A549 treated with AZD9567 at 1 μM for 4 hours (cell line): ENCODE measurements around the gene TRABD2A. TPM values are rescaled to one million over a fixed set of nuclear protein-coding genes. Genes with fewer than 3 reads are reported as not detected.

Source experiments
- total RNA-seq: library from RNA; stranded (reverse); fragments of 200-300 nt; extraction: Qiagen RNA extraction; gene quantifications from 5 replicates; pipeline ENCODE4 v1.2.3, GENCODE V29; 2022; ENCODE audit not compliant: insufficient read depth

Gene TRABD2A, protein sequence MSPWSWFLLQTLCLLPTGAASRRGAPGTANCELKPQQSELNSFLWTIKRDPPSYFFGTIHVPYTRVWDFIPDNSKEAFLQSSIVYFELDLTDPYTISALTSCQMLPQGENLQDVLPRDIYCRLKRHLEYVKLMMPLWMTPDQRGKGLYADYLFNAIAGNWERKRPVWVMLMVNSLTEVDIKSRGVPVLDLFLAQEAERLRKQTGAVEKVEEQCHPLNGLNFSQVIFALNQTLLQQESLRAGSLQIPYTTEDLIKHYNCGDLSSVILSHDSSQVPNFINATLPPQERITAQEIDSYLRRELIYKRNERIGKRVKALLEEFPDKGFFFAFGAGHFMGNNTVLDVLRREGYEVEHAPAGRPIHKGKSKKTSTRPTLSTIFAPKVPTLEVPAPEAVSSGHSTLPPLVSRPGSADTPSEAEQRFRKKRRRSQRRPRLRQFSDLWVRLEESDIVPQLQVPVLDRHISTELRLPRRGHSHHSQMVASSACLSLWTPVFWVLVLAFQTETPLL
- total RNA-seq: 9.0 to 12.9 TPM (median 11.2 TPM) in 5 replicates

GRCh38 chr2:84880645-84881521 lies at the start of gene TRABD2A:
TRABD2A (minus strand) TSS chr2:84881084; CDS start chr2:84881039, 45 bp downstream.

DNA sequence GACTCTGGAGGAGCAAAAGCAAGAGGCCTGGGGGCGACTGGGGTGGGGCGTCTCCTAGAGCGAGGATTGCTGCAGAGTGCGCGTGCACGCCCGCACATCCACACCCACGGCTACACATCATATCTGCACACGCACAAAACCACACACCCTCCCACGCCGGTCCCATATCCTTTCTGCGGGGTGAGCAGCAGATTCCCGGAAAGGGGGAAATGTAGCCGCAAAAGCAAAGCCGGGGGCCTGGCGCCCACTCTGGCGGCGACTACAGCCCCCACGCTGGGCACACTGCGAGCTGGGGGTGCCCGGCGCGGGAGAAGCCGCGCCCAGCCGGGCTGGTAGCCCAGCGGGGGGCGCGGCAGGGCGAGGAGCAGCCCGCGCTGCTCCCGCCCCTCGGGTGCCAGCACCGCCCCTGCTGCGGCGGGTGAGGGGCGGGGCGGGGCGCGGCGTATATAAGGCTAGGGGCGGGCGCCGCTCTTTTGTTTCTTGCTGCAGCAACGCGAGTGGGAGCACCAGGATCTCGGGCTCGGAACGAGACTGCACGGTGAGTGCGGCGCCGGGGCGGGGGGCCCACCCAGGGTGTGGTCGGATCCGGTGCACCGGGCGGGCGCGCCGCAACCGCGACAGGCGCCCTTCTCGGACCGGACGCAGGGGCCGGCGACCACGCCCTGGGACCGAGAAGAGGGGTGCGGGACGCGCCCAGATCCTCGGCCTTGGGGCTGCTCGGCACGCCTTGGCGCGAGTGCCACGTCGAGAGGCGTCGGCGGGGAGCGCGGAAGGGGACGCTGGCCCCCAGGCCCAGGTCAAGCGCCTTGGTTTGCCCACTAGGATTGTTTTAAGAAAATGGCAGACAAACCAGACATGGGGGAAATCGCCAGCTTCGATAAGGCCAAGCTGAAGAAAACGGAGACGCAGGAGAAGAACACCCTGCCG lies 24.6 kb upstream of the TRABD2A start, which contains the start of gene TMSB10:
Gene TMSB10, plus strand, starts transcription at position 476 of the 927 bp plus-strand sequence.

Other genes with a start within 250 kb of the TRABD2A start
- 6,296 to 10,419 TPM (median 9,336 TPM) in 5 replicates for gene TMSB10, start 24.6 kb upstream of the TRABD2A start, total RNA-seq
- 109 to 161 TPM (median 115 TPM) in 5 replicates for gene KCMF1, start 90.1 kb upstream of the TRABD2A start, total RNA-seq